D341Med (cell line): ENCODE measurements around the gene PRKN.

Experiments used
- DNase-seq: peaks from one replicate; pipeline ENCODE4 v3.0.0; 2012; ENCODE audit warnings: low spot score

The PRKN gene

GRCh38 chr6:161596807-161597520 lies 1130.6 kb downstream of the PRKN start:
- no peak for DNase-seq

GRCh38 chr6:161594412-161594811 lies 1133.2 kb downstream of the PRKN start:
- DNase-seq: no peak

- no peak for DNase-seq
Observed at GRCh38 chr6:161590961-161591627, 1136.5 kb downstream of the PRKN start.

- DNase-seq: no peak
Observed at GRCh38 chr6:161586887-161587286, 1140.7 kb downstream of the PRKN start.

- DNase-seq: no peak
Observed at GRCh38 chr6:161584621-161585340, 1142.8 kb downstream of the PRKN start.

- DNase-seq: no peak
Observed at GRCh38 chr6:161584051-161584450, 1143.5 kb downstream of the PRKN start.

- DNase-seq: no peak
Observed at GRCh38 chr6:161583584-161583983, 1144.0 kb downstream of the PRKN start.

- no peak for DNase-seq
Observed at GRCh38 chr6:161578478-161578877, 1149.1 kb downstream of the PRKN start.

GRCh38 chr6:161575523-161576254 lies 1151.9 kb downstream of the PRKN start:
- DNase-seq: peak; percentile 84

GRCh38 chr6:161568885-161569456 lies 1158.6 kb downstream of the PRKN start:
- DNase-seq: no peak

GRCh38 chr6:161564952-161565351 lies 1162.6 kb downstream of the PRKN start:
- DNase-seq: no peak

GRCh38 chr6:161561908-161562307 lies 1165.7 kb downstream of the PRKN start:
- no peak for DNase-seq

- peak; percentile 48 for DNase-seq
Observed at GRCh38 chr6:161557333-161558107, 1170.0 kb downstream of the PRKN start.

GRCh38 chr6:161554883-161555282 lies 1172.7 kb downstream of the PRKN start:
- no peak for DNase-seq

- DNase-seq: no peak
Observed at GRCh38 chr6:161549977-161550655, 1177.5 kb downstream of the PRKN start.

GRCh38 chr6:161548713-161549296 lies 1178.8 kb downstream of the PRKN start:
- DNase-seq: no peak

- no peak for DNase-seq
Observed at GRCh38 chr6:161547617-161548016, 1179.9 kb downstream of the PRKN start.

GRCh38 chr6:161546632-161547031 lies 1180.9 kb downstream of the PRKN start:
- DNase-seq: no peak

- DNase-seq: no peak
Observed at GRCh38 chr6:161545741-161546140, 1181.8 kb downstream of the PRKN start.

- no peak for DNase-seq
Observed at GRCh38 chr6:161544801-161545480, 1182.6 kb downstream of the PRKN start.
